Measurements from ENCODE around the gene MCRIP2.

The MCRIP2 gene

GRCh38 chr16:694187-694862 is 52.7 kb downstream of the MCRIP2 start:
- DNase-seq (ENCODE audit: extremely low read depth in 1 of 2, low read depth in 1 of 2): no peak

- no peak for DNase-seq (ENCODE audit: extremely low read depth in 1 of 2, low read depth in 1 of 2)
Observed at GRCh38 chr16:694863-695354, 53.3 kb downstream of the MCRIP2 start.

GRCh38 chr16:695355-696089 is 53.9 kb downstream of the MCRIP2 start:
- DNase-seq (ENCODE audit: extremely low read depth in 1 of 2, low read depth in 1 of 2): peak in 1 of 2 donors; percentile 56
